ENCODE measurements around the gene PSMD8. TPM values are rescaled to one million over a fixed set of nuclear protein-coding genes. Genes with fewer than 3 reads are reported as not detected.
A peak's percentile ranks its signal among the peaks of the same experiment; 100 is the strongest.

Gene PSMD8
- total and polyA plus RNA-seq, 4 donors, result 92.4 to 119 (median 102) TPM

GRCh38 chr19:38387550-38388348 lies 13.4 kb downstream of the PSMD8 start, which contains the start of gene GGN:
TSS of gene GGN (minus strand) at chr19:38388034. CDS start at chr19:38387261, 773 bp downstream.
- Histone ChIP-seq H3K27me3 (ENCODE audit: control insufficient read depth in 1 of 2, insufficient read depth in 2 of 2, low read length in 1 of 2) (no peaks in the 10 kb centered on the region), H3K4me1 (ENCODE audit: control insufficient read depth in 1 of 2, insufficient read depth in 2 of 2, low read length in 2 of 2) (no peaks in the 10 kb centered on the region), H3K36me3 (ENCODE audit: control insufficient read depth in 1 of 2, insufficient read depth in 2 of 2, low read length in 1 of 2) (no peaks in the 10 kb centered on the region), H3K27ac (ENCODE audit: low read depth in 1 of 2, low read length in 2 of 2) (peak within 1 kb of the TSS; percentile 20 to 73), H3K9me3 (ENCODE audit: control insufficient read depth, low read length) (no peaks in the 10 kb centered on the region), H3K4me3 (ENCODE audit: low read length in 2 of 2) (peak within 1 kb of the TSS; percentile 45 to 56)
- 2% methylated on average over 49 to 51 of the region's 51 CpGs for WGBS, 2 donors
- intact Hi-C loops (cut with DNase I), result loop anchor here in 1 of 2 donors (5.0 kb wide), 2 partner anchors 50 to 135 kb away; partner anchors contain the start of gene CATSPERG
- peak; percentile 93 to 95 for DNase-seq
- peak; percentile 86 for ATAC-seq (ENCODE audit: low FRiP score)

GRCh38 chr19:38388349-38389100 lies 14.2 kb downstream of the PSMD8 start, which contains the start of gene SPRED3:
TSS of gene SPRED3 (plus strand) at chr19:38388697. CDS start at chr19:38390303, 1,606 bp downstream.
- intact Hi-C loops (cut with DNase I), result loop anchor here in 1 of 2 donors (5.0 kb wide), 2 partner anchors 51 to 136 kb away; partner anchors contain the start of gene CATSPERG

GRCh38 chr19:38389101-38389925 lies 14.9 kb downstream of the PSMD8 start:
- no peaks in the 10 kb centered on the region for H3K27me3 ChIP-seq (ENCODE audit: control insufficient read depth in 1 of 2, insufficient read depth in 2 of 2, low read length in 1 of 2)
- WGBS, 2 donors, result 3% methylated on average over 27 to 28 of the region's 28 CpGs

More at GRCh38 chr19:38388349-38389100, 14.2 kb downstream of the PSMD8 start, which contains the start of gene SPRED3:
- Histone ChIP-seq H3K9me3 (ENCODE audit: control insufficient read depth, low read length) (no peaks in the 10 kb centered on the region), H3K36me3 (ENCODE audit: control insufficient read depth in 1 of 2, insufficient read depth in 2 of 2, low read length in 1 of 2) (no peaks in the 10 kb centered on the region), H3K27ac (ENCODE audit: low read depth in 1 of 2, low read length in 2 of 2) (peak within 1 kb of the TSS; percentile 20 to 73), H3K4me3 (ENCODE audit: low read length in 2 of 2) (peak within 1 kb of the TSS; percentile 45 to 56), H3K27me3 (ENCODE audit: control insufficient read depth in 1 of 2, insufficient read depth in 2 of 2, low read length in 1 of 2) (no peaks in the 10 kb centered on the region), H3K4me1 (ENCODE audit: control insufficient read depth in 1 of 2, insufficient read depth in 2 of 2, low read length in 2 of 2) (no peaks in the 10 kb centered on the region)
- peak; percentile 15 for ATAC-seq (ENCODE audit: low FRiP score)
- peak; percentile 72 to 87 for DNase-seq
- 0% methylated on average over 30 to 46 of the region's 46 CpGs for WGBS, 2 donors

DNA sequence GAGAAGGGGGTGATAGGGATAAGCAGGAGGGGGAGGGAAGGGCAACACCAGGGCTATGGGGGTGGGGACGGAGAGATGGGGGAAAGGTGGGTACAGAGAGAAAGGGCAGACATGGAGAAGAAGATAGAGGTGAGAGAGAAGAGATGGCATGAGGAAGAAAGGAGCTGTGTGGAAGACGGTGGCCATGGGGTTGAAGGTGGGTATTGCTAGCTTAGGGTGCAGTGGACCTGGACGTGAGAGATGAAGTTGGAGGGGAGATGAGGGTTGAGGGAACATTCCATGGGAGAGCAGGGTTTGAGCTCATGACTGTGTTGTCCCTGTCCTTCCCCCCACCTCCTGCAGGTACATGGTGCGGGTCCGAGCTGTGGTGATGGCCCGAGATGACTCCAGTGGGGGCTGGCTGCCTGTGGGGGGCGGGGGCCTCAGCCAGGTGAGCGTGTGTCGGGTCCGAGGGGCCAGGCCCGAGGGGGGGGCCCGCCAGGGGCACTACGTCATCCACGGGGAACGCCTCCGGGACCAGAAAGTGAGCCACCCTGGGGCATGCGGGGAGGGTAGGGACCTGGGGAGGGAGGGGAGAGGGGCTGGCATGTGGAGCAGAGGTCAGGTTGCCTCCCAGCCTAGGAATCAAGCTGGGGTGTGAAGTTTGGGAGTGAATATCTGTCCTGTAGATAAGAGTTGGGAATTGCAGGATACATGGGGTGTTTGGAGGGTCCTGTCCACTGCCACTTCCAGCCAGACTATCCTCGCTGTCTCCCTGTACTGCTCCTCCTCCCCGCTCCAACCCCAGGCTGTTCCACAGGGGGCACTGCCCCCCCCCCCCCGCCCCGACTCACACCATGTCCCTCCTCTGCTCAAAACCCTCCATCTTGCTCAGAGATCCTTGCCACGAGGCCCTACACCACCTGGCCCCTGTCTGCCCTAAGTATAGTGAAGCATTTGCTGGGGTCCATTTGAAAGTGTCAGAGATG lies 15.9 kb downstream of the PSMD8 start:
- WGBS, 2 donors, result 61 to 63% methylated on average over 16 to 22 of the region's 22 CpGs
- DNase-seq (no peak), ATAC-seq (ENCODE audit: low FRiP score) (no peak)
- Histone ChIP-seq H3K27me3 (ENCODE audit: control insufficient read depth in 1 of 2, insufficient read depth in 2 of 2, low read length in 1 of 2) (no peaks in the 10 kb centered on the region), H3K4me3 (ENCODE audit: low read length in 2 of 2) (no peak overlapping the region), H3K36me3 (ENCODE audit: control insufficient read depth in 1 of 2, insufficient read depth in 2 of 2, low read length in 1 of 2) (no peaks in the 10 kb centered on the region), H3K27ac (ENCODE audit: low read depth in 1 of 2, low read length in 2 of 2) (no peak overlapping the region), H3K4me1 (ENCODE audit: control insufficient read depth in 1 of 2, insufficient read depth in 2 of 2, low read length in 2 of 2) (no peaks in the 10 kb centered on the region), H3K9me3 (ENCODE audit: control insufficient read depth, low read length) (no peaks in the 10 kb centered on the region)
- intact Hi-C loops (cut with DNase I), result loop anchor here in 1 of 2 donors (5.0 to 10.0 kb wide), 3 partner anchors 53 to 345 kb away; partner anchors contain the start of gene CATSPERG

More at GRCh38 chr19:38389101-38389925, 14.9 kb downstream of the PSMD8 start:
- Histone ChIP-seq H3K4me1 (ENCODE audit: control insufficient read depth in 1 of 2, insufficient read depth in 2 of 2, low read length in 2 of 2) (no peaks in the 10 kb centered on the region), H3K4me3 (ENCODE audit: low read length in 2 of 2) (peak overlapping the region; percentile 45 to 56), H3K36me3 (ENCODE audit: control insufficient read depth in 1 of 2, insufficient read depth in 2 of 2, low read length in 1 of 2) (no peaks in the 10 kb centered on the region), H3K27ac (ENCODE audit: low read depth in 1 of 2, low read length in 2 of 2) (peak overlapping the region; percentile 20 to 73), H3K9me3 (ENCODE audit: control insufficient read depth, low read length) (no peaks in the 10 kb centered on the region)
- peak; percentile 78 to 84 for DNase-seq
- intact Hi-C loops (cut with DNase I), result loop anchor here in 1 of 2 donors (5.0 kb wide), 2 partner anchors 52 to 137 kb away; partner anchors contain the start of gene CATSPERG
- ATAC-seq (ENCODE audit: low FRiP score), result no peak

DNA sequence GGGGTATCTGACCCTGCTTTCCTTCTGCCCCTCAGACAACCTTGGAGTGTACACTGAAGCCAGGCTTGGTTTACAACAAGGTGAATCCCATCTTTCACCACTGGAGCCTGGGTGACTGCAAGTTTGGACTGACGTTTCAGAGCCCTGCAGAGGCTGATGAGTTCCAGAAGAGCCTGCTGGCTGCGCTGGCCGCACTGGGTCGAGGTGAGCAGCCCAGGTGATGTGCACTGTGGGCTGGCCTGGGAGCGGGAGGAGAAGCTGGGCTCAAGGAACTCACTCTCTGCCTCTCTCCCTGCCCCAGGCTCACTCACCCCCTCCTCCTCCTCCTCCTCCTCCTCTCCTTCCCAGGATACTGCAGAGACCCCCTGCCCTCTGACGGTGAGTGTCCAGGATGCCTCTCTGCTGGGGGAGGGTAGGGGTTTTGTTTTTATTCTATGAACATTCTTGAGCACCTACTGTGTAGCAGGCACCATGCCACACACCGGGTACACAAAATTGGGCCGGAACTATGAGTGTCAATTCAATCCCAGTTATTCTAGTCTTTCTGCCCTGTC lies 17.6 kb downstream of the PSMD8 start:
- Histone ChIP-seq H3K36me3 (ENCODE audit: control insufficient read depth in 1 of 2, insufficient read depth in 2 of 2, low read length in 1 of 2) (no peaks in the 10 kb centered on the region), H3K4me1 (ENCODE audit: control insufficient read depth in 1 of 2, insufficient read depth in 2 of 2, low read length in 2 of 2) (no peaks in the 10 kb centered on the region), H3K4me3 (ENCODE audit: low read length in 2 of 2) (no peak overlapping the region), H3K27me3 (ENCODE audit: control insufficient read depth in 1 of 2, insufficient read depth in 2 of 2, low read length in 1 of 2) (no peaks in the 10 kb centered on the region), H3K27ac (ENCODE audit: low read depth in 1 of 2, low read length in 2 of 2) (no peak overlapping the region), H3K9me3 (ENCODE audit: control insufficient read depth, low read length) (no peaks in the 10 kb centered on the region)
- intact Hi-C loops (cut with DNase I), result loop anchor here in 1 of 2 donors (10.0 kb wide), 1 partner anchor 343 kb away; no protein-coding TSS in a partner anchor
- 73 to 79% methylated on average over 8 of the region's 8 CpGs for WGBS, 2 donors
- DNase-seq (no peak), ATAC-seq (ENCODE audit: low FRiP score) (no peak)

DNA sequence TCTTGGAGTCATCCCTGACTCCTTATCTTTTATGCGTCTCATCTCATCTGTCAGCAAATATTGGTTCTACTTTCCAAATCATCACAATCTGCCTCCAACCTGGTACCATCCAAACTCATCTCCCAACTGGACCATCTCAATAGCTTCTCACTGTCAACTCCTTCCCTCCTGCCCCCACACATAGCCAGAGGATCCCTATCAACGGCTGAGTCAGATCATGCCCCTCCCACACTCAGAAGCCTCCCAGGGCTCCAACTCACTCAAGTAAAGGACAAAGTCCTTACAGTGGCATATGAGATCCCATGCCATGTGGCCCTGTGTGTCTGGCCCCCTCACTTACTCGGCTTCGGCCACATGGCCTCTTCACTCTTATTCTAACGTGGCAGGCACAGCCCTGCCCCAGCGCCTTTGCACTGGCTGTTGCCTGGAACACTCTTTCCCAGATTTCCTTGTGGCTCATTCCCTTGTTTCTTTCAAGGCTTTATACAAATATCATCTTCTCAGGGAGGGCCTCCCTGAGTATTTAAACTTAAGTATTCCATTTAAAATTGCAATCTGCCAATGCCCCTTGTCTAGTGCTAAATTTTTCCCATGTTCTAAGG lies 18.4 kb downstream of the PSMD8 start:
- Histone ChIP-seq H3K4me3 (ENCODE audit: low read length in 2 of 2) (no peak overlapping the region), H3K27ac (ENCODE audit: low read depth in 1 of 2, low read length in 2 of 2) (no peak overlapping the region), H3K9me3 (ENCODE audit: control insufficient read depth, low read length) (no peaks in the 10 kb centered on the region), H3K27me3 (ENCODE audit: control insufficient read depth in 1 of 2, insufficient read depth in 2 of 2, low read length in 1 of 2) (no peaks in the 10 kb centered on the region), H3K36me3 (ENCODE audit: control insufficient read depth in 1 of 2, insufficient read depth in 2 of 2, low read length in 1 of 2) (no peaks in the 10 kb centered on the region), H3K4me1 (ENCODE audit: control insufficient read depth in 1 of 2, insufficient read depth in 2 of 2, low read length in 2 of 2) (no peaks in the 10 kb centered on the region)
- 82 to 83% methylated on average over 6 of the region's 6 CpGs for WGBS, 2 donors
- intact Hi-C loops (cut with DNase I), result loop anchor here in 1 of 2 donors (10.0 kb wide), 1 partner anchor 342 kb away; no protein-coding TSS in a partner anchor
- DNase-seq (no peak), ATAC-seq (ENCODE audit: low FRiP score) (no peak)

GRCh38 chr19:38394488-38394887 lies 20.1 kb downstream of the PSMD8 start:
- intact Hi-C loops (cut with DNase I), result loop anchor here in 1 of 2 donors (10.0 kb wide), 1 partner anchor 340 kb away; no protein-coding TSS in a partner anchor
- Histone ChIP-seq H3K27me3 (ENCODE audit: control insufficient read depth in 1 of 2, insufficient read depth in 2 of 2, low read length in 1 of 2) (no peaks in the 10 kb centered on the region), H3K27ac (ENCODE audit: low read depth in 1 of 2, low read length in 2 of 2) (no peak overlapping the region), H3K9me3 (ENCODE audit: control insufficient read depth, low read length) (no peaks in the 10 kb centered on the region), H3K4me1 (ENCODE audit: control insufficient read depth in 1 of 2, insufficient read depth in 2 of 2, low read length in 2 of 2) (no peaks in the 10 kb centered on the region), H3K36me3 (ENCODE audit: control insufficient read depth in 1 of 2, insufficient read depth in 2 of 2, low read length in 1 of 2) (no peaks in the 10 kb centered on the region), H3K4me3 (ENCODE audit: low read length in 2 of 2) (no peak overlapping the region)
- 20 to 23% methylated on average over 30 of the region's 30 CpGs for WGBS, 2 donors
- ATAC-seq (ENCODE audit: low FRiP score) (no peak), DNase-seq (no peak)

Measured in aorta (tissue), 5 donors.